Heart left ventricle (tissue), 13 donors: ENCODE results near the gene ASXL2.

Source experiments
- POLR2A ChIP-seq, 2 donors: fragments of 450-650 bp; IDR thresholded peaks; one replicate each; pipeline ENCODE4 v1.6.1; 2017; ENCODE audit warnings: antibody characterized with exemption in 2 of 2, mild to moderate bottlenecking in 2 of 2, moderate library complexity in 2 of 2
- TF ChIP-seq, protein P1 (sequence below), 12 donors: fragments of 200-600 bp; sonication (generic) in 4 of 12; IDR thresholded peaks; one replicate each; pipeline versions ENCODE4 v1.5.0 to v1.8.0; 2018 to 2022; ENCODE audit warnings: antibody characterized with exemption in 12 of 12, mild to moderate bottlenecking in 5 of 12
- donor health status: ischemic (EF 13 %, LVEDD 7.1; RV severe dilation, severe dysfunction).
- donor health status: DM: no; HTN: yes; CAD: no.
- donor health status: DM: no; HTN: no; CAD: no.
- donor health status: ischemic (EF 25% LVEDD 6.9; RV normal size, moderate dysfunction).
- donor health status: ischemic (EF 25% LVEDD 5.7; RV mildly dilated, moderate dysfunction).
- donor health status: ischemic (EF 35%, LVEDD 5.7; RV mildly dilated, moderate dysfunction).
- donor health status: nonischemic (EF 11% LVEDD 7.7; RV severe dilation, severe dysfunction).
- donor health status: DM: yes; HTN: yes; CAD: no.
- donor health status: PGD.
- donor health status: ischemic (EF 29% LVEDD 5.4; RV normal size, mild dysfunction).
- donor health status: nonischemic (EF 23%, LVEDD 6.1; RV moderate dilation, normal function).

GRCh38 chr2:25794544-25795276 lies 83.6 kb downstream of the ASXL2 start:
- TF ChIP-seq, protein P1, sequence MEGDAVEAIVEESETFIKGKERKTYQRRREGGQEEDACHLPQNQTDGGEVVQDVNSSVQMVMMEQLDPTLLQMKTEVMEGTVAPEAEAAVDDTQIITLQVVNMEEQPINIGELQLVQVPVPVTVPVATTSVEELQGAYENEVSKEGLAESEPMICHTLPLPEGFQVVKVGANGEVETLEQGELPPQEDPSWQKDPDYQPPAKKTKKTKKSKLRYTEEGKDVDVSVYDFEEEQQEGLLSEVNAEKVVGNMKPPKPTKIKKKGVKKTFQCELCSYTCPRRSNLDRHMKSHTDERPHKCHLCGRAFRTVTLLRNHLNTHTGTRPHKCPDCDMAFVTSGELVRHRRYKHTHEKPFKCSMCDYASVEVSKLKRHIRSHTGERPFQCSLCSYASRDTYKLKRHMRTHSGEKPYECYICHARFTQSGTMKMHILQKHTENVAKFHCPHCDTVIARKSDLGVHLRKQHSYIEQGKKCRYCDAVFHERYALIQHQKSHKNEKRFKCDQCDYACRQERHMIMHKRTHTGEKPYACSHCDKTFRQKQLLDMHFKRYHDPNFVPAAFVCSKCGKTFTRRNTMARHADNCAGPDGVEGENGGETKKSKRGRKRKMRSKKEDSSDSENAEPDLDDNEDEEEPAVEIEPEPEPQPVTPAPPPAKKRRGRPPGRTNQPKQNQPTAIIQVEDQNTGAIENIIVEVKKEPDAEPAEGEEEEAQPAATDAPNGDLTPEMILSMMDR (IDR thresholded peaks at IDR 0.05): no peak
- TF ChIP-seq POLR2A (IDR thresholded peaks at IDR 0.05): no peak
